Parathyroid adenoma (tissue), 2 donors: ENCODE results near the gene ATAT1.

Experiments used
- H2AFZ ChIP-seq: fragments of 300-600 bp; sonication (generic); one replicate; pipeline ENCODE4 v1.7.0; 2017; ENCODE audit warnings: antibody characterized with exemption, mild to moderate bottlenecking
- H3K27ac ChIP-seq: fragments of 300-600 bp; sonication (generic); one replicate; pipeline ENCODE4 v1.7.0; 2017
- H3K27me3 ChIP-seq: fragments of 300-600 bp; sonication (generic); one replicate; pipeline ENCODE4 v1.7.0; 2017; ENCODE audit warnings: low read length; ENCODE audit not compliant: control insufficient read depth, insufficient read depth
- H3K36me3 ChIP-seq: fragments of 300-600 bp; sonication (generic); one replicate; pipeline ENCODE4 v1.7.0; 2017; ENCODE audit warnings: low read length; ENCODE audit not compliant: control insufficient read depth, insufficient read depth
- H3K4me1 ChIP-seq: fragments of 300-600 bp; sonication (generic); one replicate; pipeline ENCODE4 v1.7.0; 2017; ENCODE audit warnings: control low read depth
- H3K4me2 ChIP-seq: fragments of 300-600 bp; sonication (generic); one replicate; pipeline ENCODE4 v1.7.0; 2017; ENCODE audit warnings: low read length
- H3K4me3 ChIP-seq: fragments of 300-600 bp; sonication (generic); one replicate; pipeline ENCODE4 v1.7.0; 2017; ENCODE audit warnings: low read depth, low read length
- H3K79me2 ChIP-seq: fragments of 300-600 bp; sonication (generic); one replicate; pipeline ENCODE4 v1.7.0; 2017; ENCODE audit warnings: control low read depth
- H3K9ac ChIP-seq: fragments of 300-600 bp; sonication (generic); one replicate; pipeline ENCODE4 v1.7.0; 2017; ENCODE audit warnings: mild to moderate bottlenecking
- H3K9me3 ChIP-seq: fragments of 300-600 bp; sonication (generic); one replicate; pipeline ENCODE4 v1.7.0; 2017; ENCODE audit warnings: low read length; ENCODE audit not compliant: control insufficient read depth
- TF ChIP-seq, protein P1 (sequence below): fragments of 300-600 bp; sonication (generic); IDR thresholded peaks from one replicate; pipeline ENCODE4 v1.7.0; 2017; ENCODE audit warnings: antibody characterized with exemption, mild to moderate bottlenecking
- donor health status: primary hyperparathyroidism.

Gene ATAT1

DNA sequence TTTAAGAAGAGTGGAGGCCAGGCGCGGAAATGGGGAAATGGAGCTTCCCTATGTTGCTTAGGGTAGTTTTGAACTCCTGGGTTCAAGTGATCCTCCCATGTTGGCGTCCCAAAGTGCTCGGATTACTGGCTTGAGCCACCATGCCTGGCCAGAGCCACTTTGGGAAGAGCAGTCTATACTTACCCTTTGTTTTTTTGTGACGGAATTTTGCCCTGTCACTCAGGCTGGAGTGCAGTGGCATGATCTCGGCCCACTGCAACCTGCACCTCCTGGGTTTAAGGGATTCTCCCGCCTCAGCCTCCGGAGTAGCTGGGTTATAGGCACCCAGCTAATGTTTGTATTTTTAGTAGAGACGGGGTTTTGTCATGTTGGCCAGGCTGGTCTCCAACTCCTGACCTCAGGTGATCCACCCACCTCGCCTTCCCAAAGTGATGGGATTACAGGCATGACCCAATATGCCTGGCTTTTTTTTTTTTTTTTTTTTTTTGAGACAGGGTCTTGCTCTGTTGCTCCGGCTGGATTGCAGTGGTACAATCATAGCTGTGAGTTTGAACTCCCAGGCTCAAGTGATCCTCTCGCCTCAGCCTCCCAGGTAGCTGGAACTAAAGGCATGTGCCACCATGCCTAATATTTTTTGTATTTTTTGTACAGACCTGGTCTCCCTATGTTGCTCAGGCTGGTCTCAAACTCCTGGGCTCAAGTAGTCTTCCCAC, 27.6 kb upstream of the ATAT1 start:
- no peak overlapping the region for H2AFZ ChIP-seq
- TF ChIP-seq, protein P1, sequence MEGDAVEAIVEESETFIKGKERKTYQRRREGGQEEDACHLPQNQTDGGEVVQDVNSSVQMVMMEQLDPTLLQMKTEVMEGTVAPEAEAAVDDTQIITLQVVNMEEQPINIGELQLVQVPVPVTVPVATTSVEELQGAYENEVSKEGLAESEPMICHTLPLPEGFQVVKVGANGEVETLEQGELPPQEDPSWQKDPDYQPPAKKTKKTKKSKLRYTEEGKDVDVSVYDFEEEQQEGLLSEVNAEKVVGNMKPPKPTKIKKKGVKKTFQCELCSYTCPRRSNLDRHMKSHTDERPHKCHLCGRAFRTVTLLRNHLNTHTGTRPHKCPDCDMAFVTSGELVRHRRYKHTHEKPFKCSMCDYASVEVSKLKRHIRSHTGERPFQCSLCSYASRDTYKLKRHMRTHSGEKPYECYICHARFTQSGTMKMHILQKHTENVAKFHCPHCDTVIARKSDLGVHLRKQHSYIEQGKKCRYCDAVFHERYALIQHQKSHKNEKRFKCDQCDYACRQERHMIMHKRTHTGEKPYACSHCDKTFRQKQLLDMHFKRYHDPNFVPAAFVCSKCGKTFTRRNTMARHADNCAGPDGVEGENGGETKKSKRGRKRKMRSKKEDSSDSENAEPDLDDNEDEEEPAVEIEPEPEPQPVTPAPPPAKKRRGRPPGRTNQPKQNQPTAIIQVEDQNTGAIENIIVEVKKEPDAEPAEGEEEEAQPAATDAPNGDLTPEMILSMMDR = no peak
- peaks cover 4% of the 10 kb centered on the region for H3K4me1 ChIP-seq
- H3K9ac ChIP-seq = no peak overlapping the region
- no peaks in the 10 kb centered on the region for H3K79me2 ChIP-seq
- no peaks in the 10 kb centered on the region for H3K27me3 ChIP-seq
- H3K4me3 ChIP-seq = no peak overlapping the region
- no peaks in the 10 kb centered on the region for H3K36me3 ChIP-seq
- H3K27ac ChIP-seq = no peak overlapping the region
- H3K4me2 ChIP-seq = no peak overlapping the region
- no peaks in the 10 kb centered on the region for H3K9me3 ChIP-seq

DNA sequence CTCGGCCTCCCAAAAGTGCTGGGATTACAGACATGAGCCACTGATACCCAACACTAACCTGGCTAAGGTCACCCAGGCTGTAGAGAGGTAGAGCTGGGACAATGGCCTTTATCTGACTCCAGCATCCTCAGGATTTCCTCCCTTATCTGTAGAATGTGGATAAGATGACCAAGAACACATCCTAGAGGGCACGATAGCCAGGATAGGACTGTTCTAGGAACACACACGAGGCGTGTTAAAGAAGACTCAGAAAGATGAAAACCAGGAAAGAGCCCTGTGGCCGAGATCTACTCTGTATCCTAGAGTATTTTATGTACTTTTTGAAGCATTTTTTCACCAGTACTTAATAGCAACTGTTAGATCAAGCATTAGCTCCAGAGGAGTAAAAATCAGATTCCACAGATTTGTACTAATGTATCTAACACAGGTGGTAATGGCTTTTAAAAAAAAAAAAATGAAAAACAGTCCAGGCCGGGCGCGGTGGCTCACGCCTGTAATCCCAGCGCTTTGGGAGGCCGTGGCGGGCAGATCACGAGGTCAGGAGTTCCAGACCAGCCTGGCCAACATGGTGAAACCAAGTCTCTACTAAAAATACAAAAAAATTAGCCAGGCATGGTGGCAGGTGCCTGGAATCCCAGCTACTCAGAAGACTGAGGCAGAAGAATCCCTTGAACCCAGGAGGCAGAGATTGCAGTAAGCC, 26.9 kb upstream of the ATAT1 start:
- TF ChIP-seq, protein P1 = no peak
- Histone ChIP-seq H3K27ac (no peak overlapping the region), H3K9ac (no peak overlapping the region), H3K36me3 (no peaks in the 10 kb centered on the region), H3K27me3 (no peaks in the 10 kb centered on the region), H3K4me2 (no peak overlapping the region), H2AFZ (no peak overlapping the region), H3K4me3 (no peak overlapping the region), H3K9me3 (no peaks in the 10 kb centered on the region), H3K4me1 (peaks cover 4% of the 10 kb centered on the region), H3K79me2 (no peaks in the 10 kb centered on the region)

DNA sequence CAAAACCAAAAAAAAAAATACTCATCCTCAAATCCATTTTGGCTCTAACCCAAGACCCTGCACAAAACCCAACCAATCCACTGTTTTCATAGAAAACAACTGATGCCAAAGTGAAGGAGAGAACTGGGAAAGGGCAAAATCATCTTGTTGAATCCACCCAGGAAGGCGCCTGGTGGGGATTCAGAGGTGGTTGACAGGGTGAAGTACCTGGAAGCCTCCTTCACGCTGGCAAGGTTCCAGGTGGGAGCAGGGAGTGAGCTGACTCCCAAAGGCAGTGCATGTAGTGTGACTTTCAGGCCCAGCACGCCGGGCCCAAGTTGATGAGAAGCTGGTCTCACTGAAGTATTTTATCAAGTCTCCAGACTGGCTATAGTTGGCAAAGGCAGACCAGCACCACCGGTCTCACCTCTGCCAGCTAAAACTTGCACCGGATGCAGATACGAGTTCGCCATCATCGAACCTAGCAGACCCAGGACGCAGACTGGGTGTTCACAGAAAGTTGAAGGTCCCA, 26.2 kb upstream of the ATAT1 start:
- TF ChIP-seq, protein P1 = no peak

DNA sequence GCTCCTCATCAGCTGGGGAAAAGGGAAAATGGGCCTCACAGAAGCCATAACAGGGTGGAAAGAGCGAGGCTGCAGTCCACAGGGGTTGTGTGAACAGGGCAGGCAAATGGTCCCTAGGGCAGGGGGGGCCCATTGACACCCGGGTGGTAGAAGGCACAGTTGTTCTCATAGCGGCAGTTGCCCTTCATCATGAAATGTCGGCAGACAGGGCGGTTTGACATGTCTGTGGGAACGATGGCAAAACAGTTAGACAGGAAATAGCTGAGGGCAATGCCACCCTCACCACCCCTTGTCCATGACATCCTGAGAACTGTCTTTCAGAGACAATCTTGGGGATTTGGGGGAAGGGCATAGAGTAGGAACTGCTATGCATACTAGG, 25.2 kb upstream of the ATAT1 start:
- no peak overlapping the region for H3K4me3 ChIP-seq
- no peak overlapping the region for H3K27ac ChIP-seq

More for the DNA sequence above, 26.2 kb upstream of the ATAT1 start:
- no peak overlapping the region for H3K9ac ChIP-seq
- no peak overlapping the region for H3K4me2 ChIP-seq
- H3K36me3 ChIP-seq = no peaks in the 10 kb centered on the region
- no peaks in the 10 kb centered on the region for H3K27me3 ChIP-seq
- H3K79me2 ChIP-seq = no peaks in the 10 kb centered on the region
- H2AFZ ChIP-seq = no peak overlapping the region
- H3K9me3 ChIP-seq = no peaks in the 10 kb centered on the region
- H3K4me3 ChIP-seq = no peak overlapping the region
- H3K27ac ChIP-seq = no peak overlapping the region
- peaks cover 4% of the 10 kb centered on the region for H3K4me1 ChIP-seq

More for the DNA sequence above, 25.2 kb upstream of the ATAT1 start:
- Histone ChIP-seq H3K9ac (no peak overlapping the region), H3K9me3 (no peaks in the 10 kb centered on the region), H3K36me3 (no peaks in the 10 kb centered on the region), H3K4me2 (no peak overlapping the region), H3K27me3 (no peaks in the 10 kb centered on the region), H3K79me2 (no peaks in the 10 kb centered on the region), H2AFZ (no peak overlapping the region), H3K4me1 (peaks cover 4% of the 10 kb centered on the region)
- TF ChIP-seq, protein P1 = no peak
